Duodenal mucosa (tissue), 2 donors: ENCODE data around the gene ALDH1L1.
"Not testable (repeated sequence)": the region's sequence is repeated elsewhere in the genome, so short reads cannot be mapped to it uniquely, and the experiment has no call there.

Experiments
- H3K27ac ChIP-seq: one replicate; pipeline ENCODE4 v1.7.0; 2013; ENCODE audit warnings: low read depth, low read length
- H3K27me3 ChIP-seq, 2 donors: one replicate each; pipeline ENCODE4 v1.7.0; 2013; ENCODE audit warnings: low read length in 2 of 2, control low read depth in 1 of 2; ENCODE audit not compliant: insufficient read depth in 2 of 2, control insufficient read depth in 1 of 2
- H3K36me3 ChIP-seq, 2 donors: one replicate each; pipeline ENCODE4 v1.7.0; 2013; ENCODE audit warnings: low read length in 2 of 2, control low read depth in 1 of 2; ENCODE audit not compliant: insufficient read depth in 2 of 2, control insufficient read depth in 1 of 2
- H3K4me1 ChIP-seq, 2 donors: one replicate each; pipeline ENCODE4 v1.7.0; 2013; ENCODE audit warnings: low read length in 2 of 2, control low read depth in 1 of 2; ENCODE audit not compliant: insufficient read depth in 2 of 2, control insufficient read depth in 1 of 2
- H3K4me3 ChIP-seq, 2 donors: one replicate each; pipeline ENCODE4 v1.7.0; 2013; ENCODE audit warnings: low read length in 2 of 2, low read depth in 1 of 2
- H3K9ac ChIP-seq, 2 donors: one replicate each; pipeline ENCODE4 v1.7.0; 2013; ENCODE audit warnings: low read length in 2 of 2, low read depth in 1 of 2
- H3K9me3 ChIP-seq, 2 donors: one replicate each; pipeline ENCODE4 v1.7.0; 2013; ENCODE audit warnings: low read length in 2 of 2, control low read depth in 1 of 2; ENCODE audit not compliant: control insufficient read depth in 1 of 2

ALDH1L1 gene

DNA sequence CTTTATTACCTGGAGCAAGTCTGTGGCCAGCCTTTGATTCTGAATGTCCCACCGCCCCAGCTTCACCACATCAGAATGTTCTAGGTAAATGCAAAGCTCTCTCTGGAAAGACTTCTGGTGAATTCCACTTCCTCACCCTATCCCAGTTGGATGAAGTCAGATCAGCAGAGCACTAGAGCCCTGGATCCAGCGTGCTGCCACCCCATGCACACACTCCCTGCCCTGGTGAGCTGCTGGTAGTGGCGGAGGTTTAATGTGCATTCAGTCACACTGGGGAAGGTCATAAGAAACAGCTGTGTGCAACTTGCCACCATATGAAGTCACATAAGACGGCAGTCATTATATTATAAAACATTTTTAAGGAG is 80.1 kb downstream of the ALDH1L1 start:
- Histone ChIP-seq H3K27me3 (no peaks in the 10 kb centered on the region), H3K4me3 (no peak overlapping the region), H3K4me1 (no peaks in the 10 kb centered on the region), H3K9ac (no peak overlapping the region), H3K9me3 (peaks cover 4 to 5% of the 10 kb centered on the region in 2 donors), H3K36me3 (no peaks in the 10 kb centered on the region), H3K27ac (no peak overlapping the region)

GRCh38 chr3:126098391-126098858 is 82.0 kb downstream of the ALDH1L1 start:
- no peaks in the 10 kb centered on the region for H3K36me3 ChIP-seq
- H3K4me1 ChIP-seq: no peaks in the 10 kb centered on the region
- H3K27me3 ChIP-seq: no peaks in the 10 kb centered on the region
- peaks cover 4 to 9% of the 10 kb centered on the region in 2 donors for H3K9me3 ChIP-seq
- H3K4me3 ChIP-seq: no peak overlapping the region
- no peak overlapping the region for H3K9ac ChIP-seq
- no peak overlapping the region for H3K27ac ChIP-seq

GRCh38 chr3:126097801-126098200 is 82.6 kb downstream of the ALDH1L1 start:
- Histone ChIP-seq H3K27ac (no peak overlapping the region), H3K4me1 (no peaks in the 10 kb centered on the region), H3K36me3 (no peaks in the 10 kb centered on the region), H3K4me3 (no peak overlapping the region), H3K27me3 (no peaks in the 10 kb centered on the region), H3K9me3 (peaks cover 4 to 9% of the 10 kb centered on the region in 2 donors), H3K9ac (no peak overlapping the region)

GRCh38 chr3:126096274-126096673 is 84.1 kb downstream of the ALDH1L1 start:
- H3K9me3 ChIP-seq, H3K9ac ChIP-seq, H3K4me3 ChIP-seq, H3K27me3 ChIP-seq, H3K36me3 ChIP-seq, H3K27ac ChIP-seq, H3K4me1 ChIP-seq: not testable (repeated sequence)

DNA sequence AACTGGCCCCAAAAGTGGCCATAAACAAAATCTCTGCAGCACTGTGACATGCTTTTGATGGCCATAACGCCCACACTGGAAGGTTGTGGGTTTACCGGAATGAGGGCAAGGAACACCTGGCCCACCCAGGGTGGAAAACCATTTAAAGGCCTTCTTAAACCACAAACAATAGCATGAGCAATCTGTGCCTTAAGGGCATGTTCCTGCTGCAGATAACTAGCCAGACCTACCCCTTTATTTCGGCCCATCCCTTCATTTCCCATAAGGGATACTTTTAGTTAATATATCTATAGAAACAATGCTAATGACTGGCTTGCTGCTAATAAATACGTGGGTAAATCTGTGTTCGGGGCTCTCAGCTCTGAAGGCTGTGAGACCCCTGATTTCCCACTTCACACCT is 88.3 kb downstream of the ALDH1L1 start:
- not testable (repeated sequence) for H3K27me3 ChIP-seq, H3K9me3 ChIP-seq, H3K27ac ChIP-seq, H3K36me3 ChIP-seq, H3K4me3 ChIP-seq, H3K9ac ChIP-seq, H3K4me1 ChIP-seq

DNA sequence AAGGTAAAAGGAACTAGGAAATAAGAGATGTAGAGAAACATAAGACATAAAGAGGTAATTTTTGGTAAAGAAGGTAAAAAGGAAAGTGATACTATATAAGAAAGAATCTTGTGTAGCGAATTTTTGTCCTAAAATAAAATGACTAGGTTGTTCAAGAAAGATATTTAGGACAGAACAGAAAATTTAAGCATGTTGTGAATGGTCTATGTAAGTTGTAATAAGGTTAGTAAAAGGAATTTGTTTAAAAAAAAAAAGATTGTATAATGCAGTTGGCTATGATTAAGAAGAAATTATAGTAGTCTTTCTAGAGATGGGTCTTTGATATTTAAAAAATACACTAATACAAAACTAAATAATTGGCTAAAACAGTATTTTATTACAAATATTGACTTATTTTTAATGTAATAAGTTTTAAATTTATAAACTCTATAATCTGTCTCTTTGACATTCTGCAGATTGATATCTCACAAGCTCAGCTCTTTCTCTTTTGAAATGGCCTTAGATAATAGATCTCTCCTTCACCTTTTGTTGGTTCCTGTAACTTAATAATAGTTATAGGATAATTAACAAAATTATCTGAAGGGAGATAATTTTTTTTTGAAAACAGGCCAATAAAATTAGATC is 92.7 kb downstream of the ALDH1L1 start:
- Histone ChIP-seq H3K27me3 (no peaks in the 10 kb centered on the region), H3K4me1 (peaks cover 3 to 8% of the 10 kb centered on the region in 2 donors), H3K4me3 (no peak overlapping the region), H3K27ac (no peak overlapping the region), H3K9me3 (no peaks in the 10 kb centered on the region), H3K9ac (no peak overlapping the region), H3K36me3 (no peaks in the 10 kb centered on the region)

DNA sequence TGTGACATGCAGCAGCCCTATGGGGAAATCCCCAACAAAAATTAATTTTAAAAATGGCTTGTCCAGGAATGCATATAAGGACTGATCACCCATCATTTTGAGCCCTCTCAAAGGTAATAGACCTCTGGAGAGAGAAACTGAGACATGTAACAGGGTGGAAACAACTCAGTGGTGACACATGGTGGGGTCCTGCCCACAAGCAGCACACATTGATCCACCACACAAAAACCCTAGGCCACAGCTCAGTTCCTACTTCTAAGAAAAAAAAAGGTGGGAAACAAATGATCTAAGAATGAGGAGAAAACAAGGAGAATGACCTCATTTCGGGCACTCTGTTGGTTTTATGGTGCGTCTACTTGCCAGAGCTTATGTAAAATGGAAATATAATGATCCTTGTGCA is 94.5 kb downstream of the ALDH1L1 start:
- H3K36me3 ChIP-seq: no peaks in the 10 kb centered on the region
- H3K9ac ChIP-seq: no peak overlapping the region
- H3K4me1 ChIP-seq: peaks cover 3 to 14% of the 10 kb centered on the region in 2 donors
- H3K27me3 ChIP-seq: no peaks in the 10 kb centered on the region
- no peak overlapping the region for H3K4me3 ChIP-seq
- no peak overlapping the region for H3K27ac ChIP-seq
- H3K9me3 ChIP-seq: no peaks in the 10 kb centered on the region

GRCh38 chr3:126085276-126085675 is 95.1 kb downstream of the ALDH1L1 start:
- Histone ChIP-seq H3K27me3 (no peaks in the 10 kb centered on the region), H3K4me1 (peaks cover 3 to 14% of the 10 kb centered on the region in 2 donors), H3K9ac (no peak overlapping the region), H3K4me3 (no peak overlapping the region), H3K36me3 (no peaks in the 10 kb centered on the region), H3K27ac (no peak overlapping the region), H3K9me3 (no peaks in the 10 kb centered on the region)

GRCh38 chr3:126084768-126085180 is 95.6 kb downstream of the ALDH1L1 start:
- Histone ChIP-seq H3K27me3 (no peaks in the 10 kb centered on the region), H3K36me3 (no peaks in the 10 kb centered on the region), H3K27ac (no peak overlapping the region), H3K4me1 (peaks cover 3 to 14% of the 10 kb centered on the region in 2 donors), H3K9me3 (no peaks in the 10 kb centered on the region), H3K4me3 (peak overlapping the region; percentile 75 to 84), H3K9ac (peak overlapping the region; percentile 18 to 78)

GRCh38 chr3:126083913-126084767 is 96.2 kb downstream of the ALDH1L1 start, which contains the start of gene SLC41A3:
Gene SLC41A3 (minus strand): TSS chr3:126084124. CDS start chr3:126068219, 15,905 bp downstream.
- Histone ChIP-seq H3K27ac (peak within 1 kb of the TSS; percentile 56), H3K27me3 (no peaks in the 10 kb centered on the region), H3K4me3 (peak within 1 kb of the TSS; percentile 75 to 84), H3K36me3 (no peaks in the 10 kb centered on the region), H3K9me3 (no peaks in the 10 kb centered on the region), H3K9ac (peak within 1 kb of the TSS; percentile 76 to 78), H3K4me1 (peaks cover 3 to 14% of the 10 kb centered on the region in 2 donors)
